Left ventricle myocardium inferior (tissue), 1 donor: ENCODE results near the gene CNTN4. TPM values are rescaled to one million over a fixed set of nuclear protein-coding genes. Genes with fewer than 3 reads are reported as not detected.

Source experiments
- DNase-seq: peaks from one replicate; pipeline ENCODE4 v3.0.0-alpha.2; 2020
- H3K27ac ChIP-seq: fragments of 200-600 bp; replicated peaks from 2 replicates; pipeline ENCODE4 v1.8.0; 2021
- H3K27me3 ChIP-seq: fragments of 200-600 bp; 2 replicates; pipeline ENCODE4 v1.8.0; 2021; ENCODE audit warnings: low read depth
- H3K36me3 ChIP-seq: fragments of 200-600 bp; 2 replicates; pipeline ENCODE4 v1.8.0; 2021
- H3K4me1 ChIP-seq: fragments of 200-600 bp; 2 replicates; pipeline ENCODE4 v1.8.0; 2021
- H3K4me3 ChIP-seq: fragments of 200-600 bp; 2 replicates; pipeline ENCODE4 v1.8.0; 2021; ENCODE audit warnings: mild to moderate bottlenecking, moderate library complexity
- H3K9me3 ChIP-seq: fragments of 200-600 bp; replicated peaks from 2 replicates; pipeline ENCODE4 v1.8.0; 2021
- intact Hi-C: fragments of 100-400 bp; cut with micrococcal nuclease; formaldehyde crosslinking; loops from one replicate; pipeline ENCODE4 v1.11.0; 2022
- total RNA-seq: library from RNA; stranded (reverse); fragmentation: NEBNext Ultra II Directional; extraction: Animal tissue kit (Norgen Biotek cat#: 25700); gene quantifications from one replicate; pipeline ENCODE4 v1.2.1, GENCODE V29; 2021
- TF ChIP-seq, protein P1 (sequence below): fragments of 200-600 bp; IDR thresholded peaks from 2 replicates; pipeline ENCODE4 v1.8.0; 2021; ENCODE audit warnings: antibody characterized with exemption, mild to moderate bottlenecking, borderline replicate concordance
- donor health status: DM: no; HTN: yes; CAD: no; lungs with severe emphysema.

Gene CNTN4
- total RNA-seq, 1 donor from 2014 or later, result 1.2 TPM

GRCh38 chr3:3102751-3103150 lies 1004.1 kb downstream of the CNTN4 start:
- Histone ChIP-seq H3K27me3 (peaks cover 8% of the 10 kb centered on the region), H3K4me1 (no peaks in the 10 kb centered on the region), H3K9me3 (no peaks in the 10 kb centered on the region), H3K27ac (no peak overlapping the region), H3K4me3 (no peak overlapping the region), H3K36me3 (no peaks in the 10 kb centered on the region)
- TF ChIP-seq, protein P1, sequence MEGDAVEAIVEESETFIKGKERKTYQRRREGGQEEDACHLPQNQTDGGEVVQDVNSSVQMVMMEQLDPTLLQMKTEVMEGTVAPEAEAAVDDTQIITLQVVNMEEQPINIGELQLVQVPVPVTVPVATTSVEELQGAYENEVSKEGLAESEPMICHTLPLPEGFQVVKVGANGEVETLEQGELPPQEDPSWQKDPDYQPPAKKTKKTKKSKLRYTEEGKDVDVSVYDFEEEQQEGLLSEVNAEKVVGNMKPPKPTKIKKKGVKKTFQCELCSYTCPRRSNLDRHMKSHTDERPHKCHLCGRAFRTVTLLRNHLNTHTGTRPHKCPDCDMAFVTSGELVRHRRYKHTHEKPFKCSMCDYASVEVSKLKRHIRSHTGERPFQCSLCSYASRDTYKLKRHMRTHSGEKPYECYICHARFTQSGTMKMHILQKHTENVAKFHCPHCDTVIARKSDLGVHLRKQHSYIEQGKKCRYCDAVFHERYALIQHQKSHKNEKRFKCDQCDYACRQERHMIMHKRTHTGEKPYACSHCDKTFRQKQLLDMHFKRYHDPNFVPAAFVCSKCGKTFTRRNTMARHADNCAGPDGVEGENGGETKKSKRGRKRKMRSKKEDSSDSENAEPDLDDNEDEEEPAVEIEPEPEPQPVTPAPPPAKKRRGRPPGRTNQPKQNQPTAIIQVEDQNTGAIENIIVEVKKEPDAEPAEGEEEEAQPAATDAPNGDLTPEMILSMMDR, result no peak
- intact Hi-C loops, result no loop called here
- no peak for DNase-seq

DNA sequence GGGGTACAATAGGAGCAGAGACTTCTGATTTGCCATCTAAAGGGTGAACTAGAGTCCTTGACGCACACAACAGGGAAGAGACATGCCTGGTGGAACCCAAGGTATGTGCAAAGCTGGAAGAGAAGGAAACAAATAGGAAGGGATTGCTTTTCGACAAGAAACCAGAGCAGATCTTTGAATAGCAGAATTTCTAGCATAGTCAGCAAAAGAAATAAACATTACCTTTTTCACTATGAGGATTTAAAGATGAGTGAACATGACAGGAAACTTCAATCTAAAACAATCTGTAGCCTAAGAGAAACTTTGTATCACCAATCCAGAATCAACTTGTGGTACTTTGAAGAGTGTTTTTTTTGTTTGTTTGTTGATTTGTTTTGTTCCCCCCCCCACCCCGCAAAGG lies 1006.6 kb downstream of the CNTN4 start:
- no peaks in the 10 kb centered on the region for H3K9me3 ChIP-seq
- DNase-seq, result no peak
- TF ChIP-seq, protein P1, result no peak
- no peaks in the 10 kb centered on the region for H3K4me1 ChIP-seq
- intact Hi-C loops, result no loop called here
- no peak overlapping the region for H3K4me3 ChIP-seq
- H3K27ac ChIP-seq, result no peak overlapping the region
- no peaks in the 10 kb centered on the region for H3K27me3 ChIP-seq
- no peaks in the 10 kb centered on the region for H3K36me3 ChIP-seq

GRCh38 chr3:3105815-3106214 lies 1007.1 kb downstream of the CNTN4 start:
- no peaks in the 10 kb centered on the region for H3K27me3 ChIP-seq
- no peaks in the 10 kb centered on the region for H3K36me3 ChIP-seq
- DNase-seq, result no peak
- H3K4me1 ChIP-seq, result no peaks in the 10 kb centered on the region
- H3K4me3 ChIP-seq, result no peak overlapping the region
- H3K9me3 ChIP-seq, result no peaks in the 10 kb centered on the region
- no peak overlapping the region for H3K27ac ChIP-seq
- TF ChIP-seq, protein P1, result no peak
- intact Hi-C loops, result no loop called here

- intact Hi-C loops, result no loop called here
- no peak for DNase-seq
- TF ChIP-seq, protein P1, result no peak
- H3K27me3 ChIP-seq, result no peaks in the 10 kb centered on the region
- H3K36me3 ChIP-seq, result no peaks in the 10 kb centered on the region
- H3K9me3 ChIP-seq, result no peaks in the 10 kb centered on the region
- no peak overlapping the region for H3K4me3 ChIP-seq
- H3K27ac ChIP-seq, result no peak overlapping the region
- no peaks in the 10 kb centered on the region for H3K4me1 ChIP-seq
These were observed 1008.5 kb downstream of the CNTN4 start for GRCh38 chr3:3107181-3107580.
